DMS53 treated with DMSO at 0.1 percent for 48 hours (cell line): ENCODE results near the gene TRPM3.

Experiments used
- DNase-seq: peaks from one replicate; lab custom pipeline; 2025; ENCODE audit not compliant: unreplicated experiment; lab: John Stamatoyannopoulos, UW

The TRPM3 gene

DNA sequence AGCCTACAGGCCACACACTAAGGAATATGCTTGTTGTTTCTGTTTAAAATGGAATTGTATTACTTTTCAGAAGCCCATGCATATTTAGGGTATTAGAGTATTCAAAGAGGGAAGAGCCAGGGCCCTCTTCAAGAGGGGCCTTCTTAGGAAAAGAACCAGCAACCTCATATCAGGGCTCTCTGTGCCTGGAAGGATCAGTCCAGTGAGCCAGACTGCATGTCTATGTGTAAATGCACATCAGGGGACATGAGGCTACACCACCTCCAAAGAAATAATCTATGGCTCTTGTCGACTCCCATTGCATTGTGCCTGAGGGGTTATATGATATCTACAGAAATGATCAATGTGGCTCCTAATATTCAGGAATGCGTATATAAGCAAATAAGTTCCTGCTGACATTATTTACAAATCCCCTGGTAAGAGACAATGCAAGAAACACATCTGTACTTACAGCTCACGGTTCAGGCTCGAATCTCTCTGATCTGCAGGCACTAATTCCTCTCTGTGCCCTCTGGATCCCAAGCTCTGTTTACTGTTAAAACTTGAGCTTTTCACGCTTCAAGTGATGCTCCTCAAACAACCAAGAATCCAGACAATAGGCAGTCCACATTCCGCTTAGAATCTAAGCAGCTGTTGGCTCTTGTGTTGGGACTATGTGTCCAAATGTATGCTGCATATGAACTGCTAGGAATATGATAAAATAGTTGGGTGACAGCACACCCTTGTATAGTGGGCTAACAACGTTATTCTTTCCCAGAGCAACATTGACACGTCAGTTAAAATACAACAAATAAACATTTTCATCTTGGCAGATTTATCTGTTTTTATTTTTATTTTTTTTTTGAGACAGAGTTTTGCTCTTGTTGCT is 556.7 kb downstream of the TRPM3 start:
- peak; percentile 33 for DNase-seq

DNA sequence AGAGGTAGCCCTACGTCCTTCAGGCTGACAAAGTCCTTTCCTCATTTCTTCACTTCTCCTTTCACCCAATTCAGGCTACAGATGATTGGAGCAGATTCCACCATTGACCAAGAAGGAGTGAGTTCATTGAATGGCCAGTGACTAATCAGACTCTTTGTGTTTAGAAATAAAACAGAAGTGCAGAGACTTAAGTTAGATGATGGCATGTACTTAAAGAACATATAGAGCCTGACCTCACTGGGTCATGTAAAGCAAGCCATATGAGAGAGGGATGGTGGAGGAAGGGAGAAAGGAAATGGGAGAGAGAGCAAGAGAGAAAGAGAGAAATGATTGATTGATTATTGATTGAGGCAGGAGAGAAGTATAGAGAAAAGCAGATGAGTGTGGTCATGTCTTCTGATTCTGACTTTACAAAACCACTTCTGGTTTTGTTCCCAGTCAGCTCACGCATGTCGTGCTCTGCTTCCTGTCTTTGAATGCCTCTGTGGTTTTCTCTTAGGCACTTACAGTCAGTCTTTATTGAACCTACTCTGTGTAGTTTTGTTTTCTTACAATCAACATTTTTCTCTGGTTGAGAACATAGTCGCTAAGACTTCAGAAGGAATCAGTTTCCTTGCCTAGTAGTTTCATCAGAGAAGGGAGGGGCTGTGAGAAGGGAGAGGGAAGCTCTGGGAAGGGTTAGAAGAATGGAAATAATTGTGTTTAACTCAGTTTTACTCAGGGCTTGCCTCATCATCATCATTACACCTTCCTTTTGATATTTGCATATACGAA is 557.8 kb downstream of the TRPM3 start:
- no peak for DNase-seq

DNA sequence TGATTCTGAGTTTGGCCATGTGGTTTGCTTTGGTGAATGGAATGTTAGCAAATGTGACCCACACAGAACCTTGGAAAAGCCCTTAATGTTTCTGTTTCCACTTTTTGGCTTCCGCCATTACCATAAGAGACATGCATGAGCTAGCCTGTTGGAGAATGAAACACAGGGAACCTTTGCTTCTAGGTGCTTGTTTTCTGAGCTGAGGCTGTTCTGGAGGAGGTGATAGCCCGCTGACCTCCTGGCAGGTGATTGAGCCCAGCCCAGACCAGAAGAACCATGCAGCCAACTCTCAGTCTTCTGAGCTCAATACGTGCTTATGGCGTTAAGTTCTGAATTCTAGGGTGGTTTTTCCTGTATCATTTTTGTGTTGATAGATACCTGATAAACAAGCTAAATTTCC is 558.4 kb downstream of the TRPM3 start:
- DNase-seq: no peak

DNA sequence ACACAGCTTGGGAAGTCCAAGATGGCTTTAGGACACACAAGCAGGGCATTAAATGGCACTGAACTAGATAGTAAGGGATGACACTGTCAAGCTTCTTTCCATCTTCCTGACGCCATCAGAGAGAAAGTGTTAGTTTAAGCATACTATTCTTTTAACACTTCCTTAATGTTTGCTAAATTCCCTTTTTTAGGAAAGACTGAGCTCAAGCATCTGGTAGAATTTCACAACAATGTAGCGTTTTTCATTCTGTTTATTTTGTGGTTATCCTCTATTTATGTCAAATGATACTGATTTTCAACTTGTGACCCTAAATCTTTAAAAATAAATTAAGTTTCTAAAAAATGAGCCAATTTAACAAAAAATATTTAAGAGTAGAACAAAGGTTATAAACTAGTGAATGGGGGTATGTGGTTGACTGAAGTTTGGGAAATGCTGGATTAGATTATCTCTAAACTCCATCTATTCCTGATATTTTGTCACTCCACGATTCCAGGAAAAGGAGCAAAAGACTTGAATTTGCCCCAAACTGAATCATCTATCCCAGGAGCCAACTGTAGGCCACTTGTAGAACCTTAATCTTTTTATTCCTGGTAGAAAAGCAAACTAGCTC is 559.5 kb downstream of the TRPM3 start:
- no peak for DNase-seq

DNA sequence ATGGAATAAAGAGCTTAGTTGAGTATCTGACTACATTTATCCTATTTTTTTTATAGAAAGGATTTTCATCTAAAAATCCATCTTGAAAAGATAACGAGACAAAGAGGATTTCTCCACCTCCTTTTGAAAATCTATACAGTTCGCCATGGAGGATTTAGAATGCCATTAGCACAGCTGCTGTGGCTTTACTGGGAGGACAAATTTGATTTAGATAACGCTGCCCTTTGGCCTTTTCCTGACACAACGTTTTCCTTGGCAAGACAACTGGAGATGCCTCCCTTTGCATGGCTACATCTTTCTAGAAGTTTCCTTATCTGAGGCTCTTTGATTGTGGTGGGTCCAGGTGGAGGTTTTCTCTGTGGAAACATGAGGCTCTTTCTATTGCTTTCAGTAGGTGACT is 560.3 kb downstream of the TRPM3 start:
- DNase-seq: no peak

DNA sequence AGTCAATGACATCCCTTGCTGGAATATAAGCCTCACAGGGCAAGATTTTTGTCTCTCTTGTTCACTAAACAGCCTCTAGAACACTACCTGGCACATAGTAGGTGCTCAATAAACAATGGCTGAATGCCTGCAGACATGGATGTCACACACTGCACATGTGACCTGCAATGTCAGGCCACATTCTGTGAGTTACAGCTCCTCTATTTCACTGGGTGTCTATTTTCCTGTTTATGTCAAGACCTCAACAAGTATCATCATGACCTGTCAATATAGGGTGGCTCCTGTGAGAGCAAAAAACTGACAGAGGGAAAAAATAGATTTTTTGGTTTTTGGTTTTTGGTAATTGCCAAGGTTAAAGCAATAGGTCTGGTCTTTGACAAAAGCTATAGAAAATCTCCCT is 562.3 kb downstream of the TRPM3 start:
- no peak for DNase-seq

DNA sequence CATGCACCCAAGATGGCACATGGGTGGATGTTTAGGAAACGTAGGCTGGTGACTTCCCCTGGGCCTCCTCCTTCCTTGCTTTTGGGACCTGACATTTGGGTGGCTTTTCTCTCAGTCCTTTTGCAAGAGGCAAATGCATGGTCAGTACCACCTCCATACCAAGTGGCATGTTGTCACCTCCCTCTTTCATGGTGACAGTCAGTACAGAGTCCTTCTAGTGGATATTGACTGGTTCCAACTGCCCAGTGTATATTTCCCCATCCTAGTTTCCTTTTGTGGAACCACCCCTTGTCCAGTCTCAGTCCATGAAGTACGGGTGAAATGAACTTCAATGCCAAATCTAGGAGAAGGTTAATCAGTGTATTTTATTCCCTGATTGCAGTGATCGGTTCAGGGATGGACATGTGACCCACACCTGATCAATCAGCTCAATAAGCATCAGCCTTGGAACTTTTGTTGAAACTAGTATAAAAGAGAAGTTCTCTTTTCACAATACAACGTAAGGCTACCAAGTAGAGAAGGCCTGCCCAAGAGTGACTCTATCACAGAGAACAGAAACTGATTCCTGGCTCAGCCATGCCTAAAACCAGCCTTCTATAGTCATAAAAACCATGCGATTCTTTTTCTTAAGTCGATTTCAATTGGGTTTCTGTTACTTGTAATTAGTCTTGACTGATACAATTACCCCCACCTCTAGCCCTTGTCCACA is 563.6 kb downstream of the TRPM3 start:
- DNase-seq: no peak

DNA sequence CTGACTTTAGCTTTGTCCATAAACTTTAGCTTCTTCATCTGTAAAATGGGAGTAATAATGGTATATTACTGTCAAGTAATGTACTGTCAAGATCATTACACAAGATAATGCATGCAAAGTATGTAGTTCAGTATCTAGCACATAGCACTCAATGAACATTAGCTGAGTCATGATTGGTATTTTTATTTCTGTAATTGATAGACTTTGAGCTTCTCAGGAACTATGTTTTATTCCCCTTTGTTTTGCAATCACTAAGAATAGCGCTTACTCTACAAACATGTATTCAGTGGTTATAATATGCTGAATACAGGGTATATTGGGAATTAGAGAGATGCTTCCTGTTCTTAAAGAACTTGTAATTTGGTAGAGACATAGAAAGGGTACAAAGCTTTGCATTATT is 564.6 kb downstream of the TRPM3 start:
- DNase-seq: no peak

DNA sequence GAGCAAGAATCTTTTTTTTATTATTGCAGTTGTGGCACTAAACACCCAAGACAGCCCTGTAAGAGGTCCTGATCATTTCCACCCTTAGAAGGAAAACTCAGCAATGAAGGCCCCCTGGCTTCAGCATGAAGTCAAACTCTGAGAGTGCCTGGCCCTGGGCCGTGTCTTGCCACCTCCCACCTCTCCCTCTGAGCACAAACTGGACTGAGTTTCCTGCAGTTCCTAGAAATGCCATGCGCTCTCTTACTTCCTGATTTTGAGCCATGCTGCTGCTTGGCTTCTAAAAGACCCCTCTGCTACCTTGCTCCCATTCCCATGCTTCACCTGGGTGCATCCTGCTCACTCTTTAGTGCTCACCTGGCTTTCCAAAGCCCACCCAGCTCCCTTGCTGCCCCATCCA is 566.5 kb downstream of the TRPM3 start:
- DNase-seq: no peak

DNA sequence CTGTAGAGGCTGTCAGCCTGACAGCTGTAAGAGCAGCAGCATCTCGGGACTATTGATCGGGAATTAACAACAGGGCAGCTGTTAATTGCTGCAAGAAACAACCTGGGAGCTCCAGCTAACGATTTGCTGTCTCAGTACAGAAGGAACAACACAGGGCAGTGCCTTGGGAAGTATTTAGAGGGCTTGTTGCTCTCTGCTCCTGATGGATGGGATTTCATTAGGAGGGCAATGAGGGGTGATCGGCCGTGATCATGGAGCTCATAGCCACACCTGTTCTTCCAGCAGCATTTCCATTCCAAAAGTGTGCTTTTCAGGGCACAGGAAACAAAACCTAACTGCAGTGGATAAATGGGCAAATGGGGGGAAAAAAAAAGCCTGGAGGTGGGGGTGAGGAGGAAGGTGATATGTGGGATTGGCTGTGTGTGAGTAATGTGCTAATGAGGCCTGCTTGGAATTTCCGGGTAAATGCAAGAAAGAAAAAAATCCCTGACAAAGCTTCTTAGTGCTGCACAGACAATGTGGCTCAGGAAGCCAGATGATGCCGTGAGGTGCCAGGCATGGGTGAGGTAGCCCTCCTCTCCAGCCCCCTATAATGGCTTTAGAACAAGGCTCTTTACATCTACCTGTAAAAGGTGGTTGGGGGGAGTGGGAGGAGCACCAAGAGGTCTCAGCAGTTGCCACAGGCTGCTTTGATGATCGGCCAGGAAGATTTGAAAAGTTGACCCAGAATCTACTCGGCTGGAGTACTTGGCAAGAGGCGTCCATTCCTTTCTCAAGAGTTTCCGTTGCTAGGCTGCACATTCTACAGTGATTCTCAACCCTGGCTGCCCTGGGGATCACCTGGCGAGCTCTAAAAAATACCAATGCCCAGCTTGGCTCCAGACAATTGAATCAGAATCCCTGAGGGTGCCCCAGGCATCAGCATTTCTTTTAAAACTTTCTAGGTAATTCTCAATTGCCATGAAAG is 567.4 kb downstream of the TRPM3 start:
- no peak for DNase-seq

DNA sequence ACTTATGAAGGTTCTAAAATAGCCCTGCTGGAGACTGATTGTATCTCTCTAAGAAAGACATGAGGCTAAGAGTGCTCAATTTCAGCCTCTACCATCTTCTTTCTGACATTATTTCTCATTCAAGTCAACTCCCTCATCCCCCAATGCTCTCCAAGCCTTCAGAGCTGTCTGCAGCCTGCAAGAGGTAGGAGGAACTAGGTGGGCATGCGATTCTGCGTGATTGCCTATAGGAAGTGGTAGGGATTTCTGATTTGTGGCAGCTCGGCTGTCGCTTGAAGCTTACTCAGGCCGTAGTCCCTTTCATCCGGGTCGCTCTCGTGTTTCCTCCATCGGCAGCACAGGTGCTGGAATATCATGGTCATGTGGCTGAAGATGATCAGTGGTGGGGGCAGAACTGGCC is 568.9 kb downstream of the TRPM3 start:
- no peak for DNase-seq

DNA sequence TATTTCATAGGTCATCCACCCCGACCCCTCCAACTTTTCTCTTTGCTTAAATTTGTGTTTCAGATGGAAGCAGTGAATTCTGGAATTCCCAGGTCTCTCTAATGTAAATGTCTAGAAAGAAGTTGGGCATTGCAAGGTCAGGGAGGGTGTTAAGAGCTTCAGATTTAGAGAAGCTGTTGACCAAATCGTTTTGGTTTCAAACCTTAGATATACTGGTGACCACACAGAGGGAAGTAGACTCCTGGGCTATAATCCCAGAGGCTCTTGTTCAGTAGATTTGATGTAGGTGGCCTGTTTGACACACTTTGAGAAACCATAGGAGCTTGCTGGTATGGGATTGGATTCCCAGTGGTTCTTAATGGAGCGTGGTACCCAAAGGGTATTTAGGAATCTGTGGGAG is 569.6 kb downstream of the TRPM3 start:
- no peak for DNase-seq

DNA sequence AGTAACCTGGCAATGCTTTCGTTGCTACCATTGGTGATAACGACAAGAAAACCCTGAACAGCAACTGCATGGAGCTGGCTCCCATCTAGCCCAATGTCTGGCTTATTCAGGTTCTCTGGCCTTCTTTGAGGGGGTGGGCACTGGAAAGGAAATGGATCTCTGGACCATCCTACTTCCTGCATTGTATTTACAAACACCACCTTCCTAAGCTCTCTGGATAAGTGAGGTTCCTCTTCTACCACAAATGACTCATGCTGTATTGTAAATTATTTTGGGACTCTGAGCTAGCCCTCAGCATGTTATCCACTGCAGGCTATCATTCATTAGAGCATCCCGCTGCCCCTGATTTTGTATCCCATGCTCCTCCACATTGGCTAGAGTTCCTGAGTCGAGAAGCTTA is 570.0 kb downstream of the TRPM3 start:
- DNase-seq: no peak

DNA sequence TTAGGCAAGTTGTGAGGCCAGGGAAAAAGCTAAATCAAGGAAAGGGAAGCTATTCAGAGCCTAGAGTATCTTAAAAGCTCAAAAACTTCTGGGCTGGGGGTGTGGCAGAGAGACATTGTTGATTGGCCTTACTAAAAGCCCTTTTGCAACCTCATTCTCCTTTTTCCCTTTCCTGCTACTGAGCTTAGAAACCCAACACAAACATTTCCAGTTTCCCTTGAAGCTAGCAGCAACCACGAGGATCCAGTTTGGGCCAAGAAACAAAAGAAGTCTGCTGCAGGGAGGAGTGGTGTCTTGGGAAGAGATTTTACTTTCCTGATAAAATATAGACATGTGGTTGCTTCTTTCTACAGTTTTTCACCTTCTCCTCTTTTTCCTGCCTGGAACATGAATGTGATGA is 571.5 kb downstream of the TRPM3 start:
- no peak for DNase-seq

DNA sequence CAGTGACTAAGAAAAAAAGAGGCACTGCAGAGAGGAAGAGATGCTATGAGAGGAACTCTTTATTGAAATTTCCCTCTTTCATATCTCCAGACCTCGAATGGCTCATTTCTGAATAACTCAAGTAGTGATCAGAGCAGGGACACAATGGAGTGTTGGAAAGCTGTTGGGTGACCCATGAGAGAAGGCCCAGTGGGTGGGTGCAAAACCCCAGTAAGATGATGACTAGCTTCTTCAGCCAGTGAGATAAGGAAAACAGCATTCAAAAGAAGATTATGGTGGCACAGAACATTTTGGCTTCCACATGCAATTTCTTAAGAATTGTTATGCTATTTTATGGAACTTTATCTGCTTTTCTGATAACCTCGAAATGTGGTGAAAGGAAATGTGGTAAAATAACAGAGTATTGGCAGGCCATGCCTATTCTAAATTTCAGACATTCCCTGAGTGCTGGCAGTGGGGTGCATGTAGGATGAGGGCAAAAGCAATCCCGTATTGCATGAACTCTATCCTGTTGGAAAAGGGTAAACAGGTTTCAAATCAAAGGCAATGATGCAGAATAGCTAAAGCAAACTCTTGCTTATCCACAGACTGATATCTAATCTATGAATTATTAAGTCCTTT is 579.0 kb downstream of the TRPM3 start:
- no peak for DNase-seq

DNA sequence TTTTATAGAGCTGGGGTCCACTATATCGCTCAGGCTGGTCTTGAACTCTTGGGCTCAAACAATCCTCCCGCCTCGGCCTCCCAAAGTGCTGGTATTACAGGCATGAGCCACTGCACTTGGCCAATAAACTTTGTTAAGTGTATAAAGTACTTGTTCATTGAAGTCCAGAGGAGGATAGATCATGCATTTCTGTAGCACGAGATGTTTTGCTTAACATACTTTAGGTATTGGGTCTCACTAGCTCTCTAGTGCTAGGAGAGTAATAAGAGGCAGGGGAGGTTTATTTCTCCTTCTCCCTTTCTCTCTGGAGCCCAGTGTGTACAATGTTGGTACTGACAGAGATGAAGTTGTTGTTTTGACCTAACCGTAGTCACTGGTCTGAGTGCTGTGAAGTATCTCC is 581.4 kb downstream of the TRPM3 start:
- no peak for DNase-seq

DNA sequence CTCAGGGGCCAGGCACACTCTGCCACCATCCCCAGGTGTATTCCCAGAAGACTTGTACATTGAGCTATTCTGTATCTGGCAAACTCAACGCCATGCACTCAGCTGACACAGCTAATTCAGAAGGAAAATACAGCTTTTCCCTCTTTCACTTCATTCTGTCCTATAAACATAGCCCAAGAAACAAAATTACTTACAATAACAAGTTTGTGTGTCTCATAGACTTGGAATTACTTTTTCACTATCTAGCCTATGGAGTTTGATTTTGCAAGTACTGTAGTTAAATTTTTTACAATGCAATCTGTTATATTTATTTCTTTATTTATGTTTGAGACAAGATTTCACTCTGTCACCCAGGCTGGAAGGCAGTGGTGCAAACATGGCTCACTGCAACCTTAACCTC is 581.9 kb downstream of the TRPM3 start:
- DNase-seq: no peak

DNA sequence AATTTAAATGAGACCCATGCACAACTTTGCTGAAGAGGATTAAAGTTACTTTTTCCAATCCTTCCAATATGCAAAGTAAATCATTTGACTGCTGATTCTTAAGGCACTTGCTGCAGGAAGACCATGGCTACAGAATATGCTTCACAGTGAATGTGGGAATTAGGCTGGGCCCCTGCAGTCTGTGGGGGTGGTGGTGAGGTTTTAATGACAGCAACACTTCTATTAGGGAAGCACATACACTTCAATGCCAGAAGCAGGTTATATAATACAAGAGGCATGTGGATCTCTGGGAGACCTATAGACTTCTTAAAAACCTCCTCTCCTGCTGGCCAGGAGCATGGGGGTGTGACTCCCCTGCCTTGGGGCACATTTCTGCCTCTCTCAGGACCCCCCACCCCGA is 582.4 kb downstream of the TRPM3 start:
- DNase-seq: no peak

DNA sequence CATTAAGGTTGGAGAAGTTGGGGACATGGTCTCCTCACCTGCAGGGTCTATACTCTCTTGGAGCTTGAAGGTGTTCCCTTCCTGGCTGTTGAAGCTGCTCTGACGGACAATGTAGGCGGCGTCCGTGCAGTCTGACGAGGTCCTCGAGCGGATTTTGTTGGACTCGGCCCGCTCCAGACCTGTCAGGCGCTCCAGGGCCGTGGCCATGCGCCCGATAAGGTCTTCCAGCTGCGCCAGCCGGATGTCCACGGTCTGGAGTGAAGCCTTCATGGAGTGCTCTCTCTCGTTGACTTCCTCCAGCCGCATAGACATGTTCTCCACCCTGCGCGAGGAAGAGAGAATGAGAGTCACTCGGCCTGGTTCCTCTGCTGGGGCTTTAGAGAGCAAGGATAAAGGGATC is 584.3 kb downstream of the TRPM3 start:
- no peak for DNase-seq
